ENCODE results near the gene DEPDC5. TPM values are rescaled to one million over a fixed set of nuclear protein-coding genes. Genes with fewer than 3 reads are reported as not detected.
"Not testable (repeated sequence)": the region's sequence is repeated elsewhere in the genome, so short reads cannot be mapped to it uniquely, and the experiment has no call there.

DEPDC5 gene
- total RNA-seq, 1 donor from 2014 or later: 32.6 TPM

- no peaks in the 10 kb centered on the region for H3K27me3 Mint-ChIP-seq (ENCODE audit: unreplicated experiment)
- no peaks in the 10 kb centered on the region for H3K4me1 Mint-ChIP-seq (ENCODE audit: unreplicated experiment)
- no peak overlapping the region for H3K27ac Mint-ChIP-seq (ENCODE audit: unreplicated experiment)
- no peaks in the 10 kb centered on the region for H3K9me3 Mint-ChIP-seq (ENCODE audit: unreplicated experiment)
- H3K4me3 Mint-ChIP-seq (ENCODE audit: unreplicated experiment): no peak overlapping the region
- TF ChIP-seq, protein P1, sequence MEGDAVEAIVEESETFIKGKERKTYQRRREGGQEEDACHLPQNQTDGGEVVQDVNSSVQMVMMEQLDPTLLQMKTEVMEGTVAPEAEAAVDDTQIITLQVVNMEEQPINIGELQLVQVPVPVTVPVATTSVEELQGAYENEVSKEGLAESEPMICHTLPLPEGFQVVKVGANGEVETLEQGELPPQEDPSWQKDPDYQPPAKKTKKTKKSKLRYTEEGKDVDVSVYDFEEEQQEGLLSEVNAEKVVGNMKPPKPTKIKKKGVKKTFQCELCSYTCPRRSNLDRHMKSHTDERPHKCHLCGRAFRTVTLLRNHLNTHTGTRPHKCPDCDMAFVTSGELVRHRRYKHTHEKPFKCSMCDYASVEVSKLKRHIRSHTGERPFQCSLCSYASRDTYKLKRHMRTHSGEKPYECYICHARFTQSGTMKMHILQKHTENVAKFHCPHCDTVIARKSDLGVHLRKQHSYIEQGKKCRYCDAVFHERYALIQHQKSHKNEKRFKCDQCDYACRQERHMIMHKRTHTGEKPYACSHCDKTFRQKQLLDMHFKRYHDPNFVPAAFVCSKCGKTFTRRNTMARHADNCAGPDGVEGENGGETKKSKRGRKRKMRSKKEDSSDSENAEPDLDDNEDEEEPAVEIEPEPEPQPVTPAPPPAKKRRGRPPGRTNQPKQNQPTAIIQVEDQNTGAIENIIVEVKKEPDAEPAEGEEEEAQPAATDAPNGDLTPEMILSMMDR (IDR thresholded peaks at IDR 0.05; ENCODE audit: unreplicated experiment): no peak
- peaks cover 3% of the 10 kb centered on the region for H3K36me3 Mint-ChIP-seq (ENCODE audit: low read depth, unreplicated experiment)
- DNase-seq (ENCODE audit: low spot score): no peak
Observed at GRCh38 chr22:31790240-31790639, 36.4 kb downstream of the DEPDC5 start.

- H3K27ac Mint-ChIP-seq (ENCODE audit: unreplicated experiment); H3K4me3 Mint-ChIP-seq (ENCODE audit: unreplicated experiment); H3K27me3 Mint-ChIP-seq (ENCODE audit: unreplicated experiment); DNase-seq (ENCODE audit: low spot score); H3K4me1 Mint-ChIP-seq (ENCODE audit: unreplicated experiment); H3K9me3 Mint-ChIP-seq (ENCODE audit: unreplicated experiment): not testable (repeated sequence)
- H3K36me3 Mint-ChIP-seq (ENCODE audit: low read depth, unreplicated experiment): peaks cover 24% of the 10 kb centered on the region
Observed at GRCh38 chr22:31799358-31799757, 45.5 kb downstream of the DEPDC5 start.

- no peak for DNase-seq (ENCODE audit: low spot score)
- peaks cover 28% of the 10 kb centered on the region for H3K36me3 Mint-ChIP-seq (ENCODE audit: low read depth, unreplicated experiment)
Observed at GRCh38 chr22:31800065-31800464, 46.2 kb downstream of the DEPDC5 start.

DNA sequence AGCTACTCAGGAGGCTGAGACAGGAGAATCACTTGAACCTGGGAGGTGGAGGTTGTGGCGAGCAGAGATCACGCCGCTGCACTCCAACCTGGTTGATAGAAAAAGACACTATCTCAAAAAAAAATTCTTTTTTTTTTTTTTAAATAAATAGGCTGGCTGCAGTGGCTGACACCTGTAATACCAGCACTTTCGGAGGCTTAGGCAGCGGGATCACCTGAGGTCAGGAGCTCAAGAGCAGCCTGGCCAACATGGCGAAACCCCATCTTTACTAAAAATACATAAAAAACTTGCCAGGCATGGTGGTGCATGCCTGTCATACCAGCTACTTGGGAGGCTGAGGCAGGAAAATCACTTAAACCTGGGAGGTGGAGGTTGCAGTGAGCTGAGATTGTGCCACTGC, 47.0 kb downstream of the DEPDC5 start:
- H3K4me3 Mint-ChIP-seq (ENCODE audit: unreplicated experiment); H3K27me3 Mint-ChIP-seq (ENCODE audit: unreplicated experiment); H3K9me3 Mint-ChIP-seq (ENCODE audit: unreplicated experiment); DNase-seq (ENCODE audit: low spot score); H3K27ac Mint-ChIP-seq (ENCODE audit: unreplicated experiment); H3K4me1 Mint-ChIP-seq (ENCODE audit: unreplicated experiment): not testable (repeated sequence)
- peaks cover 31% of the 10 kb centered on the region for H3K36me3 Mint-ChIP-seq (ENCODE audit: low read depth, unreplicated experiment)

More at GRCh38 chr22:31800065-31800464, 46.2 kb downstream of the DEPDC5 start:
- Mint-ChIP-seq H3K27ac (ENCODE audit: unreplicated experiment) (no peak overlapping the region), H3K4me3 (ENCODE audit: unreplicated experiment) (no peak overlapping the region), H3K9me3 (ENCODE audit: unreplicated experiment) (no peaks in the 10 kb centered on the region), H3K4me1 (ENCODE audit: unreplicated experiment) (no peaks in the 10 kb centered on the region), H3K27me3 (ENCODE audit: unreplicated experiment) (no peaks in the 10 kb centered on the region)
- TF ChIP-seq, protein P1 (IDR thresholded peaks at IDR 0.05; ENCODE audit: unreplicated experiment): no peak

GRCh38 chr22:31802575-31802974, 48.8 kb downstream of the DEPDC5 start:
- no peaks in the 10 kb centered on the region for H3K4me1 Mint-ChIP-seq (ENCODE audit: unreplicated experiment)
- H3K36me3 Mint-ChIP-seq (ENCODE audit: low read depth, unreplicated experiment): peaks cover 35% of the 10 kb centered on the region
- no peak for DNase-seq (ENCODE audit: low spot score)
- H3K4me3 Mint-ChIP-seq (ENCODE audit: unreplicated experiment): no peak overlapping the region
- H3K27ac Mint-ChIP-seq (ENCODE audit: unreplicated experiment): no peak overlapping the region
- TF ChIP-seq, protein P1 (IDR thresholded peaks at IDR 0.05; ENCODE audit: unreplicated experiment): no peak
- H3K9me3 Mint-ChIP-seq (ENCODE audit: unreplicated experiment): no peaks in the 10 kb centered on the region
- H3K27me3 Mint-ChIP-seq (ENCODE audit: unreplicated experiment): no peaks in the 10 kb centered on the region

DNA sequence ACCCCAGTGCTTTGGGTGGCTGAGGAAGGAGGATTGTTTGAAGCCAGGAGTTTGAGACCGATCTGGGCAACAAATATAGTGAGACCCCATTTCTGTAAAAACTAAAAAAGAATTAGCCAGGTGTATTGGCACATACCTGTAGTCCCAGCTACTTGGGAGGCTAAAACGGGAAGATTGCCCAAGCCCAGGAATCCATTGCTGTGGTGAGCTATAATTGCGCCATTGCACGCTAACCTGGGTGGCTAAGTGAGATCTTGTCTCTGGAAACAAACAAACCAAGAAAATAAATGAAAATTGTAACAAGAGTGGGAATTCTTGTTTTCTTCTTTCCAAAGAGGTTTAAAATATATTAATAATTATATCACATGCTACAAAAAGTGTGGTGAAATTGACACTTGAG, 52.9 kb downstream of the DEPDC5 start:
- no peak for DNase-seq (ENCODE audit: low spot score)
- no peaks in the 10 kb centered on the region for H3K4me1 Mint-ChIP-seq (ENCODE audit: unreplicated experiment)
- TF ChIP-seq, protein P1 (IDR thresholded peaks at IDR 0.05; ENCODE audit: unreplicated experiment): no peak
- H3K9me3 Mint-ChIP-seq (ENCODE audit: unreplicated experiment): no peaks in the 10 kb centered on the region
- no peak overlapping the region for H3K4me3 Mint-ChIP-seq (ENCODE audit: unreplicated experiment)
- H3K36me3 Mint-ChIP-seq (ENCODE audit: low read depth, unreplicated experiment): peaks cover 45% of the 10 kb centered on the region
- no peak overlapping the region for H3K27ac Mint-ChIP-seq (ENCODE audit: unreplicated experiment)
- no peaks in the 10 kb centered on the region for H3K27me3 Mint-ChIP-seq (ENCODE audit: unreplicated experiment)
